HG03135 (cell line): ENCODE data around the gene ARID3A.
"Not testable (repeated sequence)": the region's sequence is repeated elsewhere in the genome, so short reads cannot be mapped to it uniquely, and the experiment has no call there.

Experiments
- ATAC-seq: cut with Tn5 transposase; IDR thresholded peaks from one replicate; pipeline ENCODE4 v1.9.1; 2021; ENCODE audit warnings: mild to moderate bottlenecking, moderate library complexity; ENCODE audit not compliant: unreplicated experiment

Gene ARID3A

GRCh38 chr19:945401-946252, 19.8 kb downstream of the ARID3A start:
- no peak for ATAC-seq

- ATAC-seq = no peak
Observed at GRCh38 chr19:947090-947706, 21.4 kb downstream of the ARID3A start.

- peak; percentile 65 for ATAC-seq
Observed at GRCh38 chr19:947707-948539, 22.1 kb downstream of the ARID3A start.

GRCh38 chr19:948842-949496, 23.1 kb downstream of the ARID3A start:
- no peak for ATAC-seq

GRCh38 chr19:950352-951066, 24.7 kb downstream of the ARID3A start:
- ATAC-seq = no peak

GRCh38 chr19:952049-952679, 26.3 kb downstream of the ARID3A start:
- no peak for ATAC-seq

- no peak for ATAC-seq
Observed at GRCh38 chr19:952680-953444, 27.0 kb downstream of the ARID3A start.

- ATAC-seq = no peak
Observed at GRCh38 chr19:953445-954271, 27.8 kb downstream of the ARID3A start.

- no peak for ATAC-seq
Observed at GRCh38 chr19:954272-954671, 28.4 kb downstream of the ARID3A start.

- no peak for ATAC-seq
Observed at GRCh38 chr19:954672-955494, 29.0 kb downstream of the ARID3A start.

- ATAC-seq = no peak
Observed at GRCh38 chr19:955803-956765, 30.2 kb downstream of the ARID3A start.

GRCh38 chr19:956766-957440, 31.1 kb downstream of the ARID3A start:
- no peak for ATAC-seq

GRCh38 chr19:957578-957977, 31.7 kb downstream of the ARID3A start:
- not testable (repeated sequence) for ATAC-seq

GRCh38 chr19:958967-959855, 33.4 kb downstream of the ARID3A start:
- ATAC-seq = no peak

GRCh38 chr19:960020-960419, 34.2 kb downstream of the ARID3A start:
- no peak for ATAC-seq
